ENCODE data around the gene ARL4C. TPM values are rescaled to one million over a fixed set of nuclear protein-coding genes. Genes with fewer than 3 reads are reported as not detected.

ARL4C gene
- total RNA-seq, 1 donor: 144 TPM

DNA sequence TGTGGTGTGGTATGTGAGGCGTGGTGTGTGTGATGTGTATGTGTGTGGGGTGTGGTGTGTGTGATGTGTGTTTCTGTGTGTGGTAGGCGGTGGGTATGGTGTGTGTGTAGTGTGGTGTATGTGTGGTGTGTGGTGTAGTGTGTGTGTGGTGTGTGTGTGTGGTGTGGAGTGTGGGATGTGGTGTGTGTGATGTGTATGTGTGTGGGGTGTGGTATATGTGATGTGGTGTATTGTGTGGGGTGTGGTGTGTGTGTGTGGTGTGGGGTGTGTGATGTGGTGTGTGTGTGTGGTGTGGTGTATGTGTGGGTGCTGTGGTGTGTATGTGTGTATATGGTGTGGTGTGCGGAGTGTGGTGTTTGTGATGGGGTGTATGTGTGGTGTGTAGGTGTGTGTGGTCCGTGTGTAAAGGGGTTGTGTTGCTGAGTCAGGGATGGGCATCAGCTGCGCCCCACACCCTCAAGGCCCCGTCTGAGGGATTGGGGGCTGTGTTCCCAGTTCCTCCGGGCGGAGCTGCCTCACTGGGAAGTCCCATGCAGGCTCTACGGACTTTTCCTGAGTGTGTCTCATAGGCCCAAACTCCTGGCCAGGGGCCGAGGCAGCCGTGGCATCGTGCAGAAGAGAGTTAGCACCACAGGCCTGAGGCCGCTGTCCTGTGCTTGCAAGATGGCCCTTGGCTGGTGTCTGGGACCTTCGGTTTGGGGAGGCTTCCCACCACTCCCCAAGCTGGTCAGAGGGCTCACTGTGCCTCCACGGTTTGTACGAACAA is 18.2 kb upstream of the ARL4C start:
- no peaks in the 10 kb centered on the region for H3K4me1 ChIP-seq (ENCODE audit: insufficient read depth, low read length)
- no peaks in the 10 kb centered on the region for H3K9me3 ChIP-seq (ENCODE audit: low read depth, low read length)
- no peaks in the 10 kb centered on the region for H3K27me3 ChIP-seq (ENCODE audit: insufficient read depth, low read length)
- no peak overlapping the region for H3K4me3 ChIP-seq (ENCODE audit: low read length)

DNA sequence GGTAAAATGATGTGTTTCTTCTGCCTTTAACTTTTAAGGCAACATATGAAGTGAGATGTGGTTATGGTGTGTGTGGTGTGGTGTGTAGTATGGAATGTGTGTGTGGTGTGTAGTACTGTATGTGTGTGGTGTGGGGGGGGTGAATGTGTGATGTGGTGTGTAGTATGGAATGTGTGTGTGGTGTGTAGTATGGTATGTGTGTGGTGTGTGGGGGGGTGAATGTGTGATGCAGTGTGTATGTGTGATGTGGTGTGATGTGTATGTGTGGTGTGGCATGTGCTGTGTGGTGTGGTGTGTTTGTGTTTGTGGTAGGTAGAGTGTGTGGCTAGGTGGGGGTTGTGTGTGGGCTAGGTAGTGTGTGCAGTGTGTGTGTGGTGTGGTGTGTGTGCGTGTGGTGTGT is 17.2 kb upstream of the ARL4C start:
- H3K9me3 ChIP-seq (ENCODE audit: low read depth, low read length): no peaks in the 10 kb centered on the region
- H3K4me1 ChIP-seq (ENCODE audit: insufficient read depth, low read length): no peaks in the 10 kb centered on the region
- H3K27me3 ChIP-seq (ENCODE audit: insufficient read depth, low read length): no peaks in the 10 kb centered on the region
- no peak overlapping the region for H3K4me3 ChIP-seq (ENCODE audit: low read length)

DNA sequence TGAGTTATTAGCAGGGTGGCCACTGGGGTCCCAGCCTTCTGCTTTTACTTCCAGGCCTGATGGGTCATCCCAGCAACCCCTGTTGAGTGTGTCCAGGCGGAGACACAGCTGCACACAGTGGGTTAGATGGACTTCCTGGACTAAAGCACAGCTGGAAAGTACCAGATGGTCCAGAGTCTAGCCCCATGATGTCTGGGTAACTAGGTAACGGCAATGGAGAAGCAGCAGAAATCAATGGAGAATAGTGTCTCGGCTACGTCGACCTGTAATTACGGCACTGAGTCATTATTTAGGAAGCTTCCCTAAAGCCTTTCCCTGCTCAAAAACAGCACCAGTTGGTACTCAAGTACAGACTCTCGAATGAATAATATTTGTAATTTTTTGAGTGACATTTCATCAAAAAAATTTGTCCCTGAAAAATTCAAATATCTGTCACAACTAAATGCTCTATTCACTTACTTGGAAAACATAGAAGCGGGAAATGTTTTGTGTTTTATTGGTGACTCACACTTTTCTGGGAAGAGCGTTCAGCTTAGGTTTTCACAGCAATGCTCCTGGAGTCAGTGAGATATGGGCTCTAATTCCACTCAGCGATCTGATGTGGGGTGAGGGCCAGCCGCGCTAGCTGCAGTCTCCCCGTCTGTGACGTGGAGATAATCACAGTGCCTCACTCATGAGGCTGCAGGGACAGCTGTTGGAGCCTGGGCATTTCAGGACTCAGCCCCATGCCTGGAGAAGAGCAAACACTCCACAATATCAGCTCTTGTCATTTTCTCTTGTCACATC is 16.2 kb upstream of the ARL4C start:
- Histone ChIP-seq H3K9me3 (ENCODE audit: low read depth, low read length) (no peaks in the 10 kb centered on the region), H3K4me1 (ENCODE audit: insufficient read depth, low read length) (no peaks in the 10 kb centered on the region), H3K4me3 (ENCODE audit: low read length) (no peak overlapping the region), H3K27me3 (ENCODE audit: insufficient read depth, low read length) (no peaks in the 10 kb centered on the region)

DNA sequence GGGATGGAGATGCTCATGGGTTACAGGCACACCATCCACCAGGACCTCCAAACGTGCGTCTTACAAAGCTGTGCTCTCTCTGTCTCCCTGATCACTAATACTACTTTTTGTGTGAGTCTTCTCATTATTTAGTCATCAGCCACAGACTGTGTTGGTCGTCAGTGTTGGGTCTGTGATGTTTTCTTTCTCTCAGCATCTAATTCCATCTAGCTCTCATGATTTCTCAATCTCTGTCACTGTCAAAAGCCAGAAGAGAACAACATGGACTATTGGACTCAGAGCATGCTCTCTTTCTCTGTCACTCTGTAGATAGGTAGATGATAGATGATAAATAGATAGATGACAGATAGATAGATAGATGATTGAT is 6.0 kb upstream of the ARL4C start:
- Histone ChIP-seq H3K4me3 (ENCODE audit: low read length) (no peak overlapping the region), H3K9me3 (ENCODE audit: low read depth, low read length) (no peaks in the 10 kb centered on the region)

DNA sequence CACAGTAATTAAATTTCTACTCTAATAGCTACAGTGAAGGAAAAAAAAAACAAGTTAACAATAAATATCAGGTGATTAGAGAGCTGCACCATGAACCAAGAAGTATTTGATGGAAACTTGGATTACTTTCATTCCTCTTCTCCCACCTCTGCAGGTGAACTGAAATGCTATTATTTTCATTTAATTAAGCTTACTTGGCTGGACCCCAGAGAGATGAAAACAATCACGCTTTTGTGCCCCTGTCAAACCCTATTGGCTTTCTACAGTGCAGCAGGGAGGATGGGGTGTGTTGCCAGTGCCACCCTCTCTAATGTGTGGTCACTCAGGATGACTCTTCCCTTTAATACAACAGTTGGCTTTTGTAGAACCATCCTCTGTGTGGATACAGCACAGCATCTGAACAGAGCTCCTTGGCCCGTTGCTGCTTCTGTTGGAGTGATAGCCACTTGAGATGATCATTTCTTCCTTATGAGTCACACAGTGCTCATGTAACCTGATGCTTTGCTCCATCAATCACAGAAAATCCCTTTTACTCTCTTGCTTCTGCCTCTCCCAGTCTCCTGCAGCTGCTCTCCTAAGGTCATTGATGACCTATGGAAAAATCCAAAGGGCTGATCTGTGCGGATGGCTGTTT is 5.5 kb upstream of the ARL4C start:
- H3K4me1 ChIP-seq (ENCODE audit: insufficient read depth, low read length): peaks cover 8% of the 10 kb centered on the region
- peaks cover 5% of the 10 kb centered on the region for H3K27me3 ChIP-seq (ENCODE audit: insufficient read depth, low read length)
- no peaks in the 10 kb centered on the region for H3K9me3 ChIP-seq (ENCODE audit: low read depth, low read length)

More for the DNA sequence above, 6.0 kb upstream of the ARL4C start:
- H3K4me1 ChIP-seq (ENCODE audit: insufficient read depth, low read length): peaks cover 3% of the 10 kb centered on the region
- peaks cover 5% of the 10 kb centered on the region for H3K27me3 ChIP-seq (ENCODE audit: insufficient read depth, low read length)

DNA sequence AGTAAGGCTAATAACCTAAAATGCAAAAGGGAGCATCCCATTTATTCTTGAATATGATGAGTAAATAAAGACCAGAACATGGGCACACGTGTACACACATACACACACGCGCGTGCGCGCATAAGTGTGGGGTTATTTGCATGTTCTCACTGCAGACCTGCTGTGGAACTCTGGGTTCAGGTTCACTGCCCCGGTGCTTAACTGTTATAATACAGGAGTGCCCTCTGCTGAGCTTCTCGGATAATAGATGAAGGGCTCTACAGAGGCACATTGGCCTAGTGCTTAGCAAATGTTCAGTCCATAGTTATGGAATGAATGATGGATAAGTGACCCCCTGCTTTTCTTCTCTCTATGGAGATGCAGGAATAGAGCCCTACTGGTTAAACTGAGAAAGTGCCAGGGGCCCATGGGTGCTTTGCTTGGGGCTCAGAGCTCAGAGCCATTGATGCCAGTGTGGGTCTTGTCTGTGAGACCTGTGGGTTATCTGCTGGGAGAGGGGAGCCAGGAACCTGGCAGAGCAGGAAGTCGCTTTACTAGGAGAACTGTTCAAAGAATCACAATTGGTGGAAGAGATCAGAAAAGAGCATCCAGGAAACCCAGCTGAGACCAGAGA is 3.6 kb upstream of the ARL4C start:
- peaks cover 1% of the 10 kb centered on the region for H3K27me3 ChIP-seq (ENCODE audit: insufficient read depth, low read length)
- H3K4me3 ChIP-seq (ENCODE audit: low read length): no peak overlapping the region
- no peaks in the 10 kb centered on the region for H3K9me3 ChIP-seq (ENCODE audit: low read depth, low read length)
- peaks cover 10% of the 10 kb centered on the region for H3K4me1 ChIP-seq (ENCODE audit: insufficient read depth, low read length)

More for the DNA sequence above, 5.5 kb upstream of the ARL4C start:
- H3K4me3 ChIP-seq (ENCODE audit: low read length): no peak overlapping the region

DNA sequence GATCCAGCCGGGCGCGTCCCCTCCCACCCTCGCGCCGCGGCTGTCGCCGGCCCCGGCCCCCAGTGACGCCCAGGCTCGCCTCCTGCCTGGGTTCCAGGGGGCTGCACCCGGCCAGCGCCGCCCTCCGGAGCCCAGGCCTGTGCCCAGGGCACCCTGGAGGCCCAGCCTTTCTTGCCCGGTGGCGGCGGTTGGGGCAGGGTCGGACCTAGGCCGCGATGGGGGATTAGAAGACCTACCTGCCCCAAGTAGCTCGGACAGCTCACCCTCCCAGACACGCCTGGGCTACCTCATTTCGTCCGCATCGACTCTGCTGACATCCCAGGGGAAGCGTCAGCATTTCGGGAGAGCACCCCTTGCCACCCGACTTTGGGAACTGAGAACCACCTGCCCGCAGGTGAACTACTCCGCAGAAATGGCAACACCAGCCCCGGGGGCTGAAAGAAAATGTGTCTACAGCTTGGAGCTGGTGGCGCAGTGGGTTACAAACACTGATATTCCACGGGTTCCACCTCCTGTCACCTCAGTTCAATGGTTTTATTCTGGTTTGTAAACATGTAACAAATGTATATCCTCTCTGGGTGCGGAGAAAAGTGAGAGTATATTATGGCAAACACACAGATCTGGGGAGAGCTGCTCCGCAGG is 834 bp upstream of the ARL4C start:
- Histone ChIP-seq H3K27me3 (ENCODE audit: insufficient read depth, low read length) (peaks cover 5% of the 10 kb centered on the region), H3K4me3 (ENCODE audit: low read length) (peak overlapping the region; percentile 27), H3K4me1 (ENCODE audit: insufficient read depth, low read length) (peaks cover 16% of the 10 kb centered on the region), H3K9me3 (ENCODE audit: low read depth, low read length) (no peaks in the 10 kb centered on the region)

DNA sequence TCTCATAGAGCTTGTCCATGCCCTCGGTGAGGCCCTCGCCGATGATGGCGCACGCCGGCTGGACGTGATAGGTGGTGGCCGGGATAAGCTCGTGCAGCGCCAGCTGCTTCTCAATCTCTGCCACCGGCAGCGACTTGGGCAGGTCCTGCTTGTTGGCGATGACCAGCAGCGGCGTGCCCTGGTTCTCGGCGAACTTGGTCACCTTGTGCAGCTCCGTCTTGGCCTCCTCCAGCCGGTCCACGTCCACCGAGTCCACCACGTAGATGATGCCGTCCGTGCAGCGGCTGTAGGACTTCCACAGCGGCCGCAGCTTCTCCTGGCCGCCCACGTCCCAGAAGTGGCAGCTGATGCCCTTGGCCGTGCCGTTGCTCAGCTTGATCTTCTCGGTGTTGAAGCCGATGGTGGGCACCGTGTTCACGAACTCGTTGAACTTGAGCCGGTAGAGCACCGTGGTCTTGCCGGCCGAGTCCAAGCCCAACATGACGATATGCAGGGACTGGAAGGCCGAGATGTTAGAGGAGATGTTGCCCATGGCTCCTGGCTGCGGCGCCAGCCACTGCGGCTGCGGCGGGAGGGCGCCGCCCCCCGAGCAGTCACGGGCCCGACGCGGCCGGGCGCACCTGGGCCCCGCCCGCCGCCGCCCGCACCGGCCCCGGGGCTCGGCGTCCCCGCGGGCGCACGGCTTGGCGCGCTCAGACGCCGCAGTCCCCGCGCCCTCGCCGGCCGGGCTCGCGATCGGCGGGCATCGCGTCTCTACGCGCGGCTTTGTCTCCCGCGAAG is 636 bp downstream of the ARL4C start:
- Histone ChIP-seq H3K9me3 (ENCODE audit: low read depth, low read length) (no peaks in the 10 kb centered on the region), H3K4me3 (ENCODE audit: low read length) (peak overlapping the region; percentile 84), H3K4me1 (ENCODE audit: insufficient read depth, low read length) (peaks cover 26% of the 10 kb centered on the region), H3K27me3 (ENCODE audit: insufficient read depth, low read length) (peaks cover 5% of the 10 kb centered on the region)

DNA sequence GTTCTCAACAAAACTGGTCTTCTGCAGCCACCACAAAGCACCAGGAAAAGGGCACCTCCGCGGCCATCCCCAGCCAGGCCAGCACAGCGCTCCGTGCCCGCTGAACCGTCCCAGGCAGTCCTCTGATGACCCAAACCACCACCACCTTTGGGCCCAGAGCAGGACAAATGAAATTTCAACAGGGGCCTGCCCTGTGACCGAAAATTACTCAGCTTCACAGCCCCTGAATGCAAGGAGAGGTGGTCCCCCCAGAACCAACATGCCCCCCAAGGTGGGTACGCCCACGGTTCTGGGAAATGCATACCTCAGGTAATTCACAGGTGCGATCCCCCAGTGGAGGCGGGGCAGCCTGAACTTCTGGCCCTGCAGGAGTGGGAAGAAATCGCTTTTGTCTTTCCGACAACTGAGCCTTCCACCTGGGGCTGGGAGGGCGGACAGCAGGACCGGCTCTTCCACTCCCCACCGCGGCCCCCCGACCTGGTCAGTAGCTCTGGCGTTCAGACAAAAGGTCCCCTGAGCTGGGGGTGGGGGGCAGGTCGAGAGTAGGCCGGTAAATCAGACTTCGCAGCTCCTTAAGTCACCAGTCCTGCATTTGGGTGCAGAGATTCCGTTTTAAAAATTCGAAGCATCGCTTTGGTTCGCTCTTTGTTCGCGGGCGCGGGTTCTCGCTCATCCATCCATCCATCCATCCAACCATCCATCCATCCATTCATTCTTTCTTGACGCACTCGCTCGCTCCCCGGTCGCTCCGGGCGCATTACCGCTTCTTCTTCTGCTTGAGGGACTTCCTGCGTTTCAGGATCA is 1.4 kb downstream of the ARL4C start:
- Histone ChIP-seq H3K27me3 (ENCODE audit: insufficient read depth, low read length) (peaks cover 5% of the 10 kb centered on the region), H3K4me3 (ENCODE audit: low read length) (peak overlapping the region; percentile 84), H3K4me1 (ENCODE audit: insufficient read depth, low read length) (peaks cover 34% of the 10 kb centered on the region), H3K9me3 (ENCODE audit: low read depth, low read length) (no peaks in the 10 kb centered on the region)

DNA sequence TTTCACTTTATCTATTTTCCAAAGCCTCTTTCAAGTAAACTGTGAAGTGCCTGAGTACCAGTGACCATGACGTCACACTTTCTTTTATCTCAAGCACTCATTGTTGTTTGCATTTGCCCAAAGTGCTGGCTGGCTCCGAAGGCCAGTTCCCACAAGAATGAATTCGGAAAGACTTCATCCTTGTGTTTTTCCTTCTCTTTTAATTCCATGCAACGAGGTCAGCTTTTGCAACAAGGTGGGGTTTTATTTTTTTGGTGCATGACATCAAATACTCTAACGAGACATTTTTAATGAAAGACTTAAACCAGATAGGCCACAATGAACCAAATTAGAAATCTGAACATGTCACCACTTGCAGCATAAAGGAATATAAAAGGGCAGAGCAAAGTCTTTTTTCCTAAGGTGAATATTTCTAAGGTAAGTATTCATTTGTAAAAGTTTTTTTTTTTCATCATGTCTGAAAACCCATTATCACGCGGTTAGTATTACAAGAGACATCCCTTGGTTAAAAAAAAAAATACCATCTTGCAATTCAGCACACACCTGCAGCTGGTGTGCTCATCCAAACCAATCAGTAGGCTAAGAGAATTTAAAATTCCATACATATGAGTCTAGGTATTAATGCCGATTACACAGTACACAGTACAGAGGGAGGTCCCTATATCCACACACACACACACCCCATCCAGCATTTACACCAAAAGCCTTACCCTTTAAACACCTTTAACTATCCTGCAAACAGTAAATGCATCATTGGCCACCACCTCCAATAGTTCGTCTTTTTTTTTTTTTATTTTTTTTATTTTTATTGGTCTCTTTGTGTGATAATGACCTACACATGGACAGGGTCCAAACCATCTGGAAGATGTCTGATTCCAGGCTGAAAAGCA is 2.3 kb downstream of the ARL4C start:
- Histone ChIP-seq H3K4me1 (ENCODE audit: insufficient read depth, low read length) (peaks cover 43% of the 10 kb centered on the region), H3K4me3 (ENCODE audit: low read length) (peak overlapping the region; percentile 84)

DNA sequence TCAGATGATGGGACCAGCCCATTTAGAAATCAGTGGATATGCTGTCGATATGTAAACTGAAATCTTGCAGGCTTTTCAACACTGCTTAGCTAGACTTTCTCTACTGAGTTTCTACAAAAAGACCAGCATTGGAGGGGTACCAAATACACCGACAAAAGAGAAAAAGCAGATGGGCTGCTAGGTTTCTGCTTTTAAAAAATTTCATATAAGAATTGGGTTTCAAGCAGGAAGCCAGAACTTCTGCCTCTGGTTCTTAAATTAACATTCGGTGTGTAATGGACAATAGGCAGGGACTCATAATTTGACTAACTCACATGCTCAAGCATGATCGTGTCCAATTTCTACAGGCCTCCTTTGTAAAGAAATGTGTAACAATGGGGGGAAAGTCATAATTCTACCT is 3.1 kb downstream of the ARL4C start:
- Histone ChIP-seq H3K9me3 (ENCODE audit: low read depth, low read length) (no peaks in the 10 kb centered on the region), H3K4me1 (ENCODE audit: insufficient read depth, low read length) (peaks cover 51% of the 10 kb centered on the region), H3K27me3 (ENCODE audit: insufficient read depth, low read length) (peaks cover 5% of the 10 kb centered on the region), H3K4me3 (ENCODE audit: low read length) (peak overlapping the region; percentile 84)

More for the DNA sequence above, 2.3 kb downstream of the ARL4C start:
- no peaks in the 10 kb centered on the region for H3K9me3 ChIP-seq (ENCODE audit: low read depth, low read length)
- H3K27me3 ChIP-seq (ENCODE audit: insufficient read depth, low read length): peaks cover 5% of the 10 kb centered on the region

DNA sequence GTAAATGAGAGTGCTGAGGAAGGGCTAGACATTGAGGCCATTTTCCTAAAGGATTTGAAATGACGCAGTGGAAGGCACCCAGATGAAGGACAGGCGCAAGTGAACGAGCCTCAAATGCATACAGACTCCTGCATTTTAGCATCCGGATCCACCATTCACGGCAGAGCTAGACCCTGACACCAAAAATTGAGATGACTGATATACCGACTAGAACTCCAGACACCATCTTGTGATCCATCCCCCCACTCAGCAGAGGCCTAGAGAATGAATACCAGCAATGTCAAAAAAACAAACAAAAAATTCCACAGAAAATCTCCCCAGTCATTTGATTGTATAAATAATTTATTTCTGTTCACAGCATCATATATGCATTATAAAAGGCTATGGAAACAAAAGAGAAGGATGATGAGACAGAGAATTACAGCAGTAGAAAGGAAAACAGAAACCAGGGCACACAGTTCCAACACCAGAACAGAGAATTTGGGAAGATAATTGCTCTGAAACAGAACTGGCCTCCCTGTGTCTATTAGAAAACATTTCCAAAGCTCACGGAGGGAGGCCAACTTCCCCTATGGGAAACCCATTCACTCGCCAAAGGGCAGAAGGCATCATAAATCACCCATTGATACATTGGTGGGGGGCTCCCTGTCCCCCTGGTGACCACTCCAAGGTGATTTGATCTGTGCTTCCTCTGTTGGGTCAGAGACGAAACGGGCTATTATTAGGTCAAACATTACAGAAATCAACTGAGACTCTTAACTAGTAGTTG is 4.0 kb downstream of the ARL4C start:
- no peaks in the 10 kb centered on the region for H3K9me3 ChIP-seq (ENCODE audit: low read depth, low read length)
- H3K27me3 ChIP-seq (ENCODE audit: insufficient read depth, low read length): peaks cover 5% of the 10 kb centered on the region
- H3K4me1 ChIP-seq (ENCODE audit: insufficient read depth, low read length): peaks cover 57% of the 10 kb centered on the region
- peak overlapping the region; percentile 84 for H3K4me3 ChIP-seq (ENCODE audit: low read length)
